Vagina (tissue), 2 donors: ENCODE data around the gene SLK. TPM values are rescaled to one million over a fixed set of nuclear protein-coding genes. Genes with fewer than 3 reads are reported as not detected.

Experiments used
- DNase-seq, 2 donors: peaks; one replicate each; pipeline ENCODE4 v3.0.0-alpha.2; 2017; ENCODE audit errors: extremely low spot score in 2 of 2
- H3K27ac ChIP-seq: fragments of 200-600 bp; sonication (generic); one replicate; pipeline ENCODE4 v1.5.1; 2019
- H3K27me3 ChIP-seq: fragments of 200-600 bp; sonication (generic); one replicate; pipeline ENCODE4 v1.5.1; 2019
- H3K36me3 ChIP-seq, 2 donors: fragments of 200-600 bp; sonication (generic); one replicate each; pipeline ENCODE4 v1.5.1; 2017 to 2019
- H3K4me1 ChIP-seq: fragments of 200-600 bp; sonication (generic); one replicate; pipeline ENCODE4 v1.5.1; 2019
- H3K4me3 ChIP-seq, 2 donors: fragments of 200-600 bp; sonication (generic); 1 replicate in 1 of 2; 2 replicates in 1 of 2; pipeline ENCODE4 v1.5.1; 2016 to 2019
- H3K9me3 ChIP-seq: fragments of 200-600 bp; sonication (generic); one replicate; pipeline ENCODE4 v1.5.1; 2019
- CTCF ChIP-seq, 3 experiments: fragments of 450-650 bp in 2 of 3; fragments of 200-600 bp in 1 of 3; sonication (generic) in 1 of 3; IDR thresholded peaks; one replicate each; pipeline ENCODE4 v1.5.1; 2017 to 2019; ENCODE audit warnings: antibody characterized with exemption in 3 of 3, mild to moderate bottlenecking in 2 of 3, moderate library complexity in 2 of 3
- POLR2A ChIP-seq, 2 donors: fragments of 450-650 bp; IDR thresholded peaks; one replicate each; pipeline ENCODE4 v1.6.1; 2017; ENCODE audit warnings: antibody characterized with exemption in 2 of 2, mild to moderate bottlenecking in 2 of 2, moderate library complexity in 2 of 2
- POLR2AphosphoS5 ChIP-seq, 2 donors: sonication (generic); formaldehyde crosslinking; IDR thresholded peaks; one replicate each; pipeline ENCODE4 v1.9.0; 2017; ENCODE audit warnings: antibody characterized with exemption in 2 of 2, mild to moderate bottlenecking in 2 of 2, low read depth in 1 of 2; ENCODE audit not compliant: insufficient read depth in 1 of 2
- intact Hi-C: fragments of 100-400 bp; cut with DNase I; formaldehyde crosslinking; loops from one replicate; pipeline ENCODE4 v1.15.1; 2023
- total RNA-seq: library from RNA; depleted of rRNA; stranded (reverse); fragments of >200 nt; gene quantifications from one replicate; pipeline ENCODE4 v1.2.3, GENCODE V29; 2016

SLK gene
- total RNA-seq, 1 donor from 2014 or later = 50.1 TPM

- no peaks in the 10 kb centered on the region for H3K9me3 ChIP-seq
- no peak for TF ChIP-seq POLR2A (IDR thresholded peaks at IDR 0.05)
- no peak for TF ChIP-seq CTCF (IDR thresholded peaks at IDR 0.05)
- TF ChIP-seq POLR2AphosphoS5 (IDR thresholded peaks at IDR 0.05; ENCODE audit: insufficient read depth in 1 of 2, low read depth in 1 of 2) = no peak
- H3K4me1 ChIP-seq = no peaks in the 10 kb centered on the region
- no peak for DNase-seq
- no peaks in the 10 kb centered on the region for H3K27me3 ChIP-seq
- peaks cover 0 to 43% of the 10 kb centered on the region in 2 donors for H3K36me3 ChIP-seq
- intact Hi-C loops = no loop called here
- H3K4me3 ChIP-seq = no peak overlapping the region
- no peak overlapping the region for H3K27ac ChIP-seq
These were observed 45.0 kb downstream of the SLK start for GRCh38 chr10:104011904-104012303.

GRCh38 chr10:104013489-104013888 lies 46.5 kb downstream of the SLK start:
- H3K27me3 ChIP-seq = no peaks in the 10 kb centered on the region
- no peak overlapping the region for H3K4me3 ChIP-seq
- no peak for DNase-seq
- peaks cover 0 to 36% of the 10 kb centered on the region in 2 donors for H3K36me3 ChIP-seq
- no peaks in the 10 kb centered on the region for H3K4me1 ChIP-seq
- TF ChIP-seq POLR2A (IDR thresholded peaks at IDR 0.05) (no peak), CTCF (IDR thresholded peaks at IDR 0.05) (no peak), POLR2AphosphoS5 (IDR thresholded peaks at IDR 0.05; ENCODE audit: insufficient read depth in 1 of 2, low read depth in 1 of 2) (no peak)
- intact Hi-C loops = no loop called here
- no peaks in the 10 kb centered on the region for H3K9me3 ChIP-seq
- H3K27ac ChIP-seq = no peak overlapping the region

GRCh38 chr10:104014176-104014575 lies 47.2 kb downstream of the SLK start:
- no peaks in the 10 kb centered on the region for H3K27me3 ChIP-seq
- no peak for DNase-seq
- no peak overlapping the region for H3K4me3 ChIP-seq
- H3K9me3 ChIP-seq = no peaks in the 10 kb centered on the region
- H3K27ac ChIP-seq = no peak overlapping the region
- no peak for TF ChIP-seq POLR2A (IDR thresholded peaks at IDR 0.05)
- H3K4me1 ChIP-seq = no peaks in the 10 kb centered on the region
- H3K36me3 ChIP-seq = peaks cover 0 to 39% of the 10 kb centered on the region in 2 donors
- intact Hi-C loops = no loop called here

GRCh38 chr10:104016661-104017060 lies 49.7 kb downstream of the SLK start:
- no peaks in the 10 kb centered on the region for H3K9me3 ChIP-seq
- H3K27ac ChIP-seq = no peak overlapping the region
- peaks cover 0 to 40% of the 10 kb centered on the region in 2 donors for H3K36me3 ChIP-seq
- no peak for TF ChIP-seq POLR2A (IDR thresholded peaks at IDR 0.05)
- TF ChIP-seq POLR2AphosphoS5 (IDR thresholded peaks at IDR 0.05; ENCODE audit: insufficient read depth in 1 of 2, low read depth in 1 of 2) = no peak
- TF ChIP-seq CTCF (IDR thresholded peaks at IDR 0.05) = no peak
- no peaks in the 10 kb centered on the region for H3K4me1 ChIP-seq
- intact Hi-C loops = no loop called here
- no peak for DNase-seq
- no peak overlapping the region for H3K4me3 ChIP-seq
- H3K27me3 ChIP-seq = no peaks in the 10 kb centered on the region

- H3K27ac ChIP-seq = no peak overlapping the region
- H3K27me3 ChIP-seq = no peaks in the 10 kb centered on the region
- intact Hi-C loops = no loop called here
- H3K4me3 ChIP-seq = no peak overlapping the region
- no peaks in the 10 kb centered on the region for H3K4me1 ChIP-seq
- no peak for DNase-seq
- peaks cover 0 to 53% of the 10 kb centered on the region in 2 donors for H3K36me3 ChIP-seq
- TF ChIP-seq POLR2AphosphoS5 (IDR thresholded peaks at IDR 0.05; ENCODE audit: insufficient read depth in 1 of 2, low read depth in 1 of 2) (no peak), CTCF (IDR thresholded peaks at IDR 0.05) (no peak), POLR2A (IDR thresholded peaks at IDR 0.05) (no peak)
- H3K9me3 ChIP-seq = no peaks in the 10 kb centered on the region
These were observed 51.5 kb downstream of the SLK start for GRCh38 chr10:104018471-104018870.
